ENCODE data around the gene KRTAP12-4.
A peak's percentile ranks its signal among the peaks of the same experiment; 100 is the strongest.
"Not testable (repeated sequence)": the region's sequence is repeated elsewhere in the genome, so short reads cannot be mapped to it uniquely, and the experiment has no call there.

Gene KRTAP12-4

DNA sequence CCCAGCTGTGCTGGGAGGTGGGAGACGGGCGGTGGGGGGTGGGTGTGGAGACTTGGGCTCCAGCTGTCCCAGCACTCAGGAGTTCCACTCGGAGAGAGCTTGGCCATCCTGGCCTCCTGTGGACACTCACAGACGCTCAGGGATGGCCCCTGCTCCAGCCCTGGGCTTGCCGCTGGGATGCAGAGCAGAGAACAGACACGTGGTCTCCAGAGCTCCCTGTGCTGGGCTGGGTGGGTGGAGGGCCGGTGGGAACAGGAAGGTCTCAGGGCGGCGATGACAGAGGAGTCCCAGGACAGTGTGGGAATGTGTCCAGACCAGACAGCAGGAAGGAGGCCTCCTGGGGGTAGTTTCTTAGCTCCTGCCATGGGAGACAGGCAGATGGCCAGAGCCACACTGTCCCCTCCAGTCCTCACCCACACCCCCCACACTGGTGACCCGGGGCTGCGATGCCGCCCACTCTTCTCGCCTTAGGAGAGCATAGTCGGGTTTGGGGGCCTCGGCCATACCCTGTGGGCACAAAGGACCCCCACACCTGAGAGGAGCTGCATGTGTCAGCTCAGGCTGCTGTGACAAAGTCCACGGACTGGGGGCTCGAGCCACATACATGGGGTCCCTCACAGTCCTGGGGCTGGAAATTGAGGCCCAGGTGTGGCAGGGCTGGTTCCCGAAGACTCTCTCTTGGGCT, 25.6 kb downstream of the KRTAP12-4 start:
- DNase-seq: no peak

- DNase-seq: not testable (repeated sequence)
These were observed 26.6 kb downstream of the KRTAP12-4 start for GRCh38 chr21:44627831-44628233.

DNA sequence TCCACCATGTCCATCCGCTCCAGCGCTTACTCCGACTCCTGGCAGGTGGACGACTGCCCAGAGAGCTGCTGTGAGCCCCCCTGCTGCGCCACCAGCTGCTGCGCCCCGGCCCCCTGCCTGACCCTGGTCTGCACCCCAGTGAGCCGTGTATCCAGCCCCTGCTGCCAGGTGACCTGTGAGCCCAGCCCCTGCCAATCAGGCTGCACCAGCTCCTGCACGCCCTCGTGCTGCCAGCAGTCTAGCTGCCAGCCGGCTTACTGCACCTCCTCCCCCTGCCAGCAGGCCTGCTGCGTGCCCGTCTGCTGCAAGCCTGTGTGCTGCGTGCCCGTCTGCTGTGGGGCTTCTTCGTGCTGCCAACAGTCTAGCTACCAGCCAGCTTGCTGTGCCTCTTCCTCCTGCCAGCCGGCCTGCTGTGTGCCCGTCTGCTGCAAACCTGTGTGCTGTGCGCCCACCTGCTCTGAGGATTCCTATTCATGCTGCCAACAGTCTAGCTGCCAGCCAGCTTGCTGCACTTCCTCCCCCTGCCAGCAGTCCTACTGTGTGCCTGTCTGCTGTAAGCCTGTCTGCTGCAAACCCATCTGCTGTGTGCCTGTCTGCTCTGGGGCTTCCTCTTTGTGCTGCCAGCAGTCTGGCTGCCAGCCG, 27.2 kb downstream of the KRTAP12-4 start:
- not testable (repeated sequence) for DNase-seq

GRCh38 chr21:44626673-44627143, 27.8 kb downstream of the KRTAP12-4 start, which contains the start of gene KRTAP10-9:
TSS of gene KRTAP10-9 (plus strand) at chr21:44627093. CDS start at chr21:44627172, 79 bp downstream.
- DNase-seq: no peak

DNA sequence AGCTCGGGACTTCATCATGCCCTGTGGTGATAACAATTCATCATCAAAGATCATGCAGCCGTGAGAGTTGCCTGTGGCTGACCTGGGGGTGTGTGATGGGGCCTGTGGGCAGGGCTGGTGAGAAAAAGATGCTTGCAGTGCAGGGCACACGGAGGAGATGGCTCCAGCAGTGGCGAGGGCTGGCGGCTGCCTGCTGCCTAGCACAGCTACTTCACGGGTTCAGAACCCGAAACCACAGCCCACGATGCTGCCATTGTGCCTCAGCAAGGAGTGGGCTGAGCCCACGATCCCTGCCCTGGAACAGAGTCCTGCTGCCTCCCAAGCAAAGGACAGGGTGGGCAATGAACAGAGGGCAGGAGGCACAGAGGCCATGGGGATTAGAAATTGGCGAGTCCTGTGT, 28.2 kb downstream of the KRTAP12-4 start:
- peak; percentile 35 to 42 for DNase-seq

GRCh38 chr21:44625756-44626155, 28.7 kb downstream of the KRTAP12-4 start:
- no peak for DNase-seq

- no peak for DNase-seq
These were observed 30.9 kb downstream of the KRTAP12-4 start for GRCh38 chr21:44623575-44623974.

- no peak for DNase-seq
These were observed 34.6 kb downstream of the KRTAP12-4 start for GRCh38 chr21:44619886-44620285.

DNA sequence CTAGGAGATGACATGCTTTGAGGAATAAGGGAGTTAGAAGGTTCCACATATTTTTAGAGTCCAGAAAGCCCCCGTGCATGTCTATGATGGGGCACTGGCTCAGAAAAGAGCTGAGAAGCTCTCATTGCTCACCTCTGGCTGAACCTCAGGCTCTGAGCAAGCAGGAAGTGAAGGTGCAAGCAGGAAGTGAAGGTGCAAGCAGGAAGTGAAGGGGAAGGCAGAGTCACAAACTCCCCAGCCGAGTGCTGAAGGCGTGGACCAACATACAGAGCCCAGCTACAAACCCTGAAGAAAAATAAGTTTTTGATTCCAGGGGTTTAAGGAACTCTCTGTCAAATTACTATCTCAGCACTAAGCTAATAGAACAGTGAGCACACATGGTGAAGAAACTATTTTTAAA, 35.5 kb downstream of the KRTAP12-4 start:
- DNase-seq: peak; percentile 70 to 76

DNA sequence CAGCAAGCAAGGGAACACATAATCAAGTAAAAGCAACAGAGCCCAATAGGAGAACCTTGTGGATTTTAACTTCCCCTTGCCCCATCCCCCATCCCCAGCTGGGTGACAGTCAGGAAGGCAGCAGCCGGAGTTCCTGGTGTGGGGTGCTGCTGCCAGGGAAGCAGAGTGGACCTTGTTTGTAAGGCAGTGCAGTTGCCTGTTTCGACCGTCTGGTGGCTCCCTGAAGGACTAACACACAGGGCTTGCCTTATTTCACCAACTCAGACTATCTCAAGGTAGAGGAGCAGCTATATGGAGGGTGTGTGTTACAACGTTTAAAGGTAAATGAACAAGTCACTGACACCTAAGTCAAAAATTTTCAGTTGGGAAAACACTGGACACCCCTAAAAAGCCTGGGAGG, 36.0 kb downstream of the KRTAP12-4 start:
- peak in 1 of 2 donors; percentile 20 for DNase-seq

DNA sequence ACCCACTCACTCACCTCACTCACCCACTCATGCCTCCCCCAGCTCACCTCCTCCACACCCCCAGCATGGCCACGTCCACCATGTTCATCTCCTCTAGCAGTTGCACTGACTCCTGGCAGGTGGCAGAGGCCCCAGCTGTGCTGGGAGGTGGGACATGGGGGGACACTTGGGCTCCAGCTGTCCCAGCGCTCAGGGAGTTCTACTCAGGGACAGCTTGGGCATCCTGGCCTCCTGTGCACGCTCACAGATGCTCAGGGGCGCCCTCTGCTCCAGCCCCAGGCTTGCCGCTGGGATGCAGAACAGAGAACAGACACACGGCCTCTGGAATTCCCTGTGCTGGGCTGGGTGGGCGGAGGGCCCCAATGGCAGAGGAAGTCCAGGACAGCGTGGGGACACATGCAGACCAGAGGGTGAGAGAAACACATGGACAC, 37.4 kb downstream of the KRTAP12-4 start:
- DNase-seq: no peak

- DNase-seq: no peak
These were observed 37.9 kb downstream of the KRTAP12-4 start for GRCh38 chr21:44616591-44616926.

DNA sequence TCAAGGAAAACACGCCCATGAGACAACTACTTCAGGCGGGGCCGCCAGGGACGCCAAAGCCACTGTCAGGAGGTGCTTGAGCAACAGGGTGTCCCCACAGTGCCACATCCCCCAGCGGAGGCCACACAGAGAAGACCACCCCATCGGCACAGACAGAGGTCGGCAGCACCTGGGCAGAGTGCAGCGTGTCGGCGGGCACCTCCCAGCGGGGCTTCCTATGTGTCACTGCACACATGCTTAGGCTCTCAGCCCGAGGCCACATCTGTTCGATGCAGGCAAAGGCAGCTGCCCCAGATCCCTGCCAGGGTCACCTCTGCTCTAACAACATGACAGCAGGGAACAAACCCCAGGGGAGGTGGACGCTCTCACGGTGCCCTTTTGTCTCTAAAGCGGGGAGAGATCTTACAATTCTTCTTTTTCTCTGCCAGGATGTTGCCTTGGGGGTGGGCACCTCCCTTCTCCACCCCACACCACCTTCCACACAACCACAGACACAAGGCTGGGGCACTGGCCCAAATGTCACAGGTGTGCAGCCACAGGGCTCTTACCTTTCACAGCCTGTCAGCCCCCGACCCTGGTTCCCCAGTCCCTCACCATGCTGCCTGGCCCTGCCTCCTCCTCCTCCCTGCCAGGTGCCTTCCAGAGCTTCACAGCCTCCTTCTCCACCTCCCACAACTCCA, 38.4 kb downstream of the KRTAP12-4 start:
- no peak for DNase-seq

- no peak for DNase-seq
These were observed 39.0 kb downstream of the KRTAP12-4 start for GRCh38 chr21:44615466-44615865.

DNA sequence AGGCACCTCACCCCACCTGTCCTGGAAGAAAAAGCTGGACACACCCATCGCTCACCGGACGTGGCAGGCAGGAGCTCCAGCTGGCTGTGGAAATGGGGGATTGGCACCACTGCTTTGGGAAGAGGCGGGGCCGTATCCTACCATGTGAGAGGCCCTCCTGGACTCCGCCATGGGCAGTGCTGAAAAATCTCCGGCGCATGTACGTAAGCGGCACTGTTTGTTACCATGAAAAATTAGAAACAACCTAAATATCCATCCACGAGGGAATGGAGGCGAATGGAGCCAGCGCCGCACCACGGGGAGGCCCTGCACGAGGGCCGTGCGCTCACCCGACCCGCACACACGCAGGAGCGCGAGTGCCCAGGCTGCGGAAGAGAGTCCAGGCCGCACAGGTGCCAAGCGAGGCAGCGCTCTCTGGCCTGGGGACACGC, 39.5 kb downstream of the KRTAP12-4 start:
- DNase-seq: no peak

DNA sequence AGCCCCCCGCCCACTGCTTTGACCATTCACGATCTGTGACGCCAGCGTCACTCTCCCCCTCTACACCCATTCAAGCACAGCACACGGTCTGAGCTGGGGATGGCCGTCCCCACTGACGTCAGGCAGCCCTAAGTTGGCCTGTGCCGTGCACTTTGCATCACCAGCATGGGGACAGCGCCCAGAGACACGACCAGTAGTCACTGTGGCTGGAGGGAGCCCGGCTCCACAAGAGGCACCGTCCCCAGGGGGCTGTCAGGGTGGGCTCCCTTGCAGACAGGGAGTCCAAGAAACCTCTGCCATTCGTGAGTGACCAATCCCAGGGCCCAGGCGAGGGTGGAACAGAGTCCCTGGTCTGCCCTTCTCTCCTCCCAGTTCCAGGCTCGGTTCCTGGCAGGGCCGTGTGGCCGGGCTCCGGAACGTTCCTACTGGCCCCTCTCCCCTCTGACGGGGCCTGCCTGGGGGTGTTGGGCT, 40.3 kb downstream of the KRTAP12-4 start:
- DNase-seq: no peak

- DNase-seq: no peak
These were observed 40.9 kb downstream of the KRTAP12-4 start for GRCh38 chr21:44613386-44614155.

DNA sequence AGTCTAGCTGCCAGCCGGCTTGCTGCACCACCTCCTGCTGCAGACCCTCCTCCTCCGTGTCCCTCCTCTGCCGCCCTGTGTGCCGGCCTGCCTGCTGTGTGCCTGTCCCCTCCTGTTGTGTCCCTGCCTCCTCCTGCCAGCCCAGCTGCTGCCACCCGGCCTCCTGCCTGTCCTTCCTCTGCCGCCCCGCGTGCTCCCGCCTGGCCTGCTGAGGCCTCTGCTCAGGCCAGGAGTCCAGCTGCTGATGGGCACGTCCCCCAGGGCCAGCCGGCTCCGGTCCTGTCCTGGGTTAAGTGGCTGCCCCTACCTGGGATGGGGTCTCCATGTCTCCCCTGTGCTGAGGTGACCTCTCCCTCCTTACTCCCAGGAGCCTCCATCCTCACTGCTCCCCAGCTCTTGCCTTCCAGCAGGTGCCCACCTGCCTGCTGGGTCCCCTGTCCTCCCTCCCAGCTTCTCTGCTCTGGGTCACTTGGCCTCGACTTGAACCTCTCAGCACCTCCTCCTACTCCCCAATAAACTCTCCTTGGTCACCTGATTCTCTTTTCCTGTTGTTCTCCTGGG, 41.7 kb downstream of the KRTAP12-4 start:
- no peak for DNase-seq

DNA sequence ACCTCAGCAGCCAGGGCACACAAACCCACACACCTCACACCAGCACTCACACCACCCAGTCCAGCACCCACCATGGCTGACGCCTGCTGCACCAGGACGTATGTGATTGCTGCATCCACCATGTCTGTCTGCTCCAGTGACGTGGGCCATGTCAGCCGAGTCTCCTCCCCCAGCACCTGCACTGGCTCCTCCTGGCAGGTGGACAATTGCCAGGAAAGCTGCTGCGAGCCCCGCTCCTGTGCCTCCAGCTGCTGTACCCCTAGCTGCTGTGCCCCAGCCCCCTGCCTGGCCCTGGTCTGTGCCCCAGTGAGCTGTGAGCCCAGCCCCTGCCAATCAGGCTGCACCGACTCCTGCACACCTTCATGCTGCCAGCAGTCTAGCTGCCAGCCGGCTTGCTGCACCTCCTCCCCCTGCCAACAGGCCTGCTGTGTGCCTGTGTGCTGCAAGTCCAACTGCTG, 42.4 kb downstream of the KRTAP12-4 start, which contains the start of gene KRTAP10-8:
TSS of gene KRTAP10-8 (plus strand) at position 51 of the 458 bp plus-strand sequence. CDS start at position 73, 22 bp downstream.
- no peak for DNase-seq

DNA sequence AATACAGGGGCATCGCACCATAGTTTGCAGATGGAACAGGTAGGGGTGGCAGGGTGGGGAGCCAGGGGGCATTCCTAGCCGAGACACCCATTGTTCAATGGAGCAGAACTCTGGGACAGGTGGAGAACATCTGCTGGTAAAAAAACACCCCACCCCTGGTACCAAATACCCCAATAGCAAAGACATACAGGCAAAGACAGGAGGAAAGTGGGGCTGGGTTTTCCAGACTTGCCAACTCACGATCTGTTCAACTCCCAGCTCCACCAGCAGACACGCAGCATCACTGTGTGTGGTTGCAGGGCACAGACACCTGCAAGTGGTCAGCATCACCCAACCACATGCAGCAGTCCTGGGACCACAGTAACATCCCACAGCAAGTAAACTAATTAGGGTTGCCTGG, 42.9 kb downstream of the KRTAP12-4 start:
- no peak for DNase-seq

- DNase-seq: not testable (repeated sequence)
These were observed 44.2 kb downstream of the KRTAP12-4 start for GRCh38 chr21:44610157-44610843.

GRCh38 chr21:44609193-44609592, 45.3 kb downstream of the KRTAP12-4 start:
- no peak for DNase-seq
